Fibroblast of pulmonary artery (primary cell): ENCODE measurements around the gene GREB1L.

Experiments used
- DNase-seq: peaks from one replicate; pipeline ENCODE4 v3.0.0-alpha.2; 2010; ENCODE audit warnings: low read depth
- H3K4me3 ChIP-seq: replicated peaks from 2 replicates; pipeline ENCODE4 v1.5.1; 2011; ENCODE audit warnings: low read depth, mild to moderate bottlenecking, control low read depth, low read length, moderate library complexity
- TF ChIP-seq, protein P1 (sequence below): IDR thresholded peaks from 2 replicates; pipeline ENCODE4 v1.5.1; 2011; ENCODE audit warnings: mild to moderate bottlenecking, control low read depth, low read length, inconsistent platforms; ENCODE audit errors: missing control alignments

Gene GREB1L

DNA sequence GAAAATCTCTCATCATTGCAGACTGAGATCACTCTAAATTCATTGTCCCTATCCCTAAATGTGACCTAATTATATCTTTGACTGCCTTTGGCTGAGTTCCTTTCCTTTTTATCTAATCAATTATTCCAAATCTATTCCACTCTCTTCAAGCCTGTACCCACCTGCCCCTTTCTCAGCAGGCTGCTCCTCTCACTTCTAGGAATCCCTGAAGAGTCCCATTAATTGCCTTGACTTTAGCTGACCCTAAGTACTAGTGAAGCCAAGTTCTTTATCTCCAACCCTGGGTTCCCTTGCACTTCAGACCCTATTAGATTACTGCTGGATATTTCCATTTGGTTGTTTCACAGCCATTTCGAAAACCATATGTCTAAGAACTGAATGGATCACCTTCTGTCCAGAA, 102.8 kb downstream of the GREB1L start:
- TF ChIP-seq, protein P1, sequence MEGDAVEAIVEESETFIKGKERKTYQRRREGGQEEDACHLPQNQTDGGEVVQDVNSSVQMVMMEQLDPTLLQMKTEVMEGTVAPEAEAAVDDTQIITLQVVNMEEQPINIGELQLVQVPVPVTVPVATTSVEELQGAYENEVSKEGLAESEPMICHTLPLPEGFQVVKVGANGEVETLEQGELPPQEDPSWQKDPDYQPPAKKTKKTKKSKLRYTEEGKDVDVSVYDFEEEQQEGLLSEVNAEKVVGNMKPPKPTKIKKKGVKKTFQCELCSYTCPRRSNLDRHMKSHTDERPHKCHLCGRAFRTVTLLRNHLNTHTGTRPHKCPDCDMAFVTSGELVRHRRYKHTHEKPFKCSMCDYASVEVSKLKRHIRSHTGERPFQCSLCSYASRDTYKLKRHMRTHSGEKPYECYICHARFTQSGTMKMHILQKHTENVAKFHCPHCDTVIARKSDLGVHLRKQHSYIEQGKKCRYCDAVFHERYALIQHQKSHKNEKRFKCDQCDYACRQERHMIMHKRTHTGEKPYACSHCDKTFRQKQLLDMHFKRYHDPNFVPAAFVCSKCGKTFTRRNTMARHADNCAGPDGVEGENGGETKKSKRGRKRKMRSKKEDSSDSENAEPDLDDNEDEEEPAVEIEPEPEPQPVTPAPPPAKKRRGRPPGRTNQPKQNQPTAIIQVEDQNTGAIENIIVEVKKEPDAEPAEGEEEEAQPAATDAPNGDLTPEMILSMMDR, result no peak
- no peak overlapping the region for H3K4me3 ChIP-seq
- DNase-seq, result no peak

DNA sequence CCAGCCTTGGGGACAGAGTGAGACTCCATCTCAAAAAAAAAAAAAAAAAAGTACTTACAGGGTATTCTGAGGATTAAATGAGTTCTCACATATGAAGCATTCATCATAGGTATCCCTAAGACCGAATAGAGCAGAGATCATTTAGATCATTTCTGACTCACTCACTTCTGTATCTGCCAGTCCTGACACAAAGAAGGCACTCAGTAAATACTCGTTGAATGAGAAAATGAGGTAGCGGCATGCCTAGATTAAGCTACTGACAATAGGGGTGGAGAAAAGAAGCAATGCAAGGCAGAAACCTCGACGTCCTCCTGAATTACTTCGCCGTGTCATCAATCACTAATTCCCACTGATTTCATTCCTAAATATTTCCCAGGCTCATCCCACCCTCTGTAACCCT, 103.8 kb downstream of the GREB1L start:
- H3K4me3 ChIP-seq, result no peak overlapping the region
- TF ChIP-seq, protein P1, result no peak

DNA sequence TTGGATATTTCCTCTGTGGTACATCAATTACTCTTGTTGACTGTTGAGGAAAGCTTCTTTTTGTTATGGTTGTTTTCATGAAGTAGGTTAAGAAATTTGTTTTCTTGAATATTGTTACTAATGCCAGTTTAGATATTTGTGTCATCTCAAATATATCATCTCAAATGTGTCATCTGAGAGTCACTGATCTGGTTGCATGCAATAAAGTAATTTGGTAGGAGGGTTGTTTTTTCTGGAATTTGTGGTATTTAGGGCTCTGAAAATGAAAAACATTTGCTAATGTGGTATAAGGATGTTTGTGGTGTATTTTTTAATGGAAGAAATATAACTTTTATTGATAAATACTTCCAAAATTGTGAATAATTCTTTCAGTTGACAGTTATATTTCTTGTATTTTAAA, 117.7 kb downstream of the GREB1L start:
- no peak overlapping the region for H3K4me3 ChIP-seq
- TF ChIP-seq, protein P1, result no peak
- no peak for DNase-seq

More for the DNA sequence above, 103.8 kb downstream of the GREB1L start:
- no peak for DNase-seq

DNA sequence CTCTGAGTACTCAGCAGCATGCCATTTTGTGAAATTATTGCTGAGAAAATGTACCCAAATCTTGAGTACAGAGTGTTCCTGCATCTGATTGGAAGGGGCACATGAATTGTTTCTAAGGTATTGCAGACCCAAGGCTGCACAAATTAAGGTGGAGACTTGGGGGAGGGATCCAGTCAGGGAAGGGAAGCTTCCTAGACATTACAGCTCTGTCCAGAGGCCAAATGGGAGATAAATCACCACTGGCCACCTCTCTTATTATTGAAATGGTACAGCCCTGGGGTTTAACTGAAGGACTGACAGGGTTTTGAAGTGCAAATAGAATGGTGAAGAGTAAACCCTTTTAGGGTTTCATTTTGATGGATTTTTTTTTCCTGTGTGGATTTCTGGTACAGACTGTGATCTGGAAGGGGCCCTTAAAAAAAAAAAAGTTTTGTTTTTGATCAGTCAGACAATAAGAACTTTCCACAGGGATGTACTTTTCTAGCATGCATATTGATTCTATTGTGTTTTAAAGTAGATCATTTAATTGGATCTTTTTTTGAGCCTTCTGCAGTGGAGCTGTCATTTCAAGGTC, 119.4 kb downstream of the GREB1L start:
- TF ChIP-seq, protein P1, result no peak
- H3K4me3 ChIP-seq, result no peak overlapping the region
- DNase-seq, result no peak

DNA sequence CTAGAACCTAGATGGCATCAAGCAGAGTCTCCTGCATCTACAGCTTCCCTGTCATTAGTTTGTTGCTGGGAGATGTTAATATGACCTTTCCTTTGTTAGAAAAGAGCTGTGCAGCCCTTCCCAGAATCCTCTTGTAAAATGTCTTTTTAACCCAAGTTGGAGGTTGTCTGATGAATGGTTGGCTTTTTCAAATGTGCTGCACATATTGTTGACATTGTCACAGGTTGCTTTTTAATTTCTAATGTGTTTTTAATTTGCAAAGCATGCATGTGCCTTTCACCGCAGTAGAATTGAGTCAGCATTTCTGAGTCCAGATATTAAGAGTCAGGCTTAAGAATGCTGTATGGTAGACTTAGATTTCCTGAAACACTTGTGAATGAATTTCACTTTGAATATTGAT, 120.8 kb downstream of the GREB1L start:
- no peak overlapping the region for H3K4me3 ChIP-seq
- no peak for DNase-seq
- TF ChIP-seq, protein P1, result no peak

DNA sequence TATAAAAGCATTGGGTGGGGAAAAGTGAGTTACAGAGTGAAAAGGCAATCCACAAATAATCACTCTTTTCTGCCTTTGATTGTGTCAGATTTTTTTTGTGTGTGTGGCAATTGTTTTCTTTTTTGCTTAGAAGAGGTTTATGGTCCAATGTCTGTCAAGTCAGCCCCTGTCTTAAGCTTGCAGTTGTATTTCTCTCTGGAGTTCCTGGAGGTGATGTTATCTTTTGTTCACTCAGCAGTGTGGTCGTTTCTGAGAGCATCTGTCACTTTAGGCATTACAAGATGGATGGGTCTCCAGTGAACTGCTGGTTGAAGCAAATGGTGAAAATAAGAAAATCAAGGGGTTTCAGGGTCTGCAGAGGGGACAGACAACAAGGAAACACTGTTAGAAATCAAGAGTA, 121.3 kb downstream of the GREB1L start:
- TF ChIP-seq, protein P1, result no peak
- no peak overlapping the region for H3K4me3 ChIP-seq
- DNase-seq, result no peak

DNA sequence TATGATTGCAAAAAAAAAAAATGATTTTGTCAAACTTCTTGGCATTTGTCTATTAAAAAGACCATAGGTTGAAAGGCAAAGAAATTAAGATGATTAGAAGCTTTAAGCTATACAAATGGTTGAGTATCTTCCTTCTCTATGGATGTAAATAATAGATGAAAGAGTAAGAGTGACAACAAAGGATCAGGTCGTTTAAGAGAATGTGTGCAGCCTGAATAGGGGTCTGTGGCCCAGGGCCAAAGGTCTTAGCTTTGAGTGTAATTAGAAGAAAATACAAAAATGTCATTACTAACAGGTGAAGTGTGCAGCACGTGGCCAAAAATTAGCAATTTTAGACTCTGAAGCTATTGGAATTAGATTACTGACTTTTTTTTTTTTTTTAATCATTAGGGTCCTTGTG, 122.4 kb downstream of the GREB1L start:
- TF ChIP-seq, protein P1, result no peak
- H3K4me3 ChIP-seq, result no peak overlapping the region
- no peak for DNase-seq
